GM18498 (cell line): ENCODE measurements around the gene PBX4.

ENCODE experiments used
- ATAC-seq: cut with Tn5 transposase; IDR thresholded peaks from one replicate; pipeline ENCODE4 v1.9.1; 2021; ENCODE audit warnings: mild to moderate bottlenecking, moderate library complexity; ENCODE audit not compliant: unreplicated experiment

Gene PBX4

GRCh38 chr19:19559931-19560330, 58.6 kb downstream of the PBX4 start:
- ATAC-seq = no peak

GRCh38 chr19:19558636-19559035, 59.9 kb downstream of the PBX4 start:
- no peak for ATAC-seq

GRCh38 chr19:19558055-19558454, 60.4 kb downstream of the PBX4 start:
- no peak for ATAC-seq

- no peak for ATAC-seq
These were observed 64.1 kb downstream of the PBX4 start for GRCh38 chr19:19554074-19555023.

GRCh38 chr19:19553670-19554069, 64.8 kb downstream of the PBX4 start:
- ATAC-seq = no peak

- no peak for ATAC-seq
These were observed 65.7 kb downstream of the PBX4 start for GRCh38 chr19:19552798-19553197.

GRCh38 chr19:19551853-19552192, 66.7 kb downstream of the PBX4 start:
- ATAC-seq = no peak

GRCh38 chr19:19550972-19551852, 67.3 kb downstream of the PBX4 start:
- no peak for ATAC-seq

- ATAC-seq = no peak
These were observed 68.0 kb downstream of the PBX4 start for GRCh38 chr19:19550485-19550929.

GRCh38 chr19:19549804-19550464, 68.6 kb downstream of the PBX4 start:
- no peak for ATAC-seq

- no peak for ATAC-seq
These were observed 69.3 kb downstream of the PBX4 start for GRCh38 chr19:19548915-19549759.

GRCh38 chr19:19547674-19548336, 70.7 kb downstream of the PBX4 start:
- ATAC-seq = no peak

- no peak for ATAC-seq
These were observed 71.7 kb downstream of the PBX4 start for GRCh38 chr19:19546751-19547162.

GRCh38 chr19:19545707-19546106, 72.8 kb downstream of the PBX4 start:
- ATAC-seq = no peak

- no peak for ATAC-seq
These were observed 73.4 kb downstream of the PBX4 start for GRCh38 chr19:19544954-19545591.

- ATAC-seq = no peak
These were observed 74.1 kb downstream of the PBX4 start for GRCh38 chr19:19544257-19544953.

GRCh38 chr19:19543640-19544039, 74.8 kb downstream of the PBX4 start:
- no peak for ATAC-seq

- ATAC-seq = no peak
These were observed 75.4 kb downstream of the PBX4 start for GRCh38 chr19:19543101-19543500.

- ATAC-seq = no peak
These were observed 76.0 kb downstream of the PBX4 start for GRCh38 chr19:19542507-19542906.
